GM19239 (cell line): ENCODE results near the gene EPS8.

Experiments used
- DNase-seq: peaks from one replicate; pipeline ENCODE4 v3.0.0; 2011; ENCODE audit warnings: low spot score; ENCODE audit not compliant: insufficient read length
- FAIRE-seq: peaks from 2 replicates; lab custom pipeline; 2011; peaks lifted over from hg19 to GRCh38; lab: Jason Lieb, UNC

EPS8 gene

DNA sequence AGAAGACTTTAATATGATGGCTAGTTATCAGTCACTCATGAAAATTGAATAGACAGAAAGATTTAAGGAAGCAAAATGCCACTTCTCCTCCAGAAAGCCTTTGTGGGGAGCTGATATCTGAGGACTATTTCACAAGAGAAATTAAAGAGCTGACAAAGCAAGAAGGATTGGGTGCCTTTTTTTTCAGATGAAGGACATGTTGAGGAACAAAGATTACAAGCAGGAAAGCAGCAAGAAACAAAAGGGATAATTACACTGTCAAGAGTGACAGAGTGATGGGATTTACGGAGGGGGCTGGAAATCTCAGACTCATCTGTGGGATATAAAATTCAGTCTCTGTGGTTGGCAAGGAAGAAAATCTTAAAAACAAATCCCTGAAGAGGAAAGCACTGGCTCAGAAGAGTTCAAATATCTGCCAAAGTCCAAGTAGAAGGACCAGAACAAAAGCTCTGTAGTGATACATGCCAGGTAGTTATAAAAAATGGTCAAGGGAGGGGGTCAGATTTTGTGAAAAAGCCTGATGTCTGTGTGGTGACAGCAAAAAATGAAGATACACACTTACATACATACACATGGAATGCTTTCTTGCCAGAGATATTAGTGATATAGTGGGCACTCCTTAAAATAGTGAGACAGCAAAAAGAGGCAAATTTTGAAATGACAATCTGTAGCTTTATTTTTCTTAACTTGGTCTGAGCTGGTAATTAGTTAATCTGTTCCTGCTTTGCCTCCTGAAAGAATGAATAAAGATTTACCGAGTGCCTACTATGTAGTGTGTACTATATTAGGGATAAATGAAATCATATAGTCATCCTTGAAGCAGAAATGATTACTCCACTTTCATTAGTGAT is 62.9 kb downstream of the EPS8 start:
- DNase-seq (no peak), FAIRE-seq (no peak)

DNA sequence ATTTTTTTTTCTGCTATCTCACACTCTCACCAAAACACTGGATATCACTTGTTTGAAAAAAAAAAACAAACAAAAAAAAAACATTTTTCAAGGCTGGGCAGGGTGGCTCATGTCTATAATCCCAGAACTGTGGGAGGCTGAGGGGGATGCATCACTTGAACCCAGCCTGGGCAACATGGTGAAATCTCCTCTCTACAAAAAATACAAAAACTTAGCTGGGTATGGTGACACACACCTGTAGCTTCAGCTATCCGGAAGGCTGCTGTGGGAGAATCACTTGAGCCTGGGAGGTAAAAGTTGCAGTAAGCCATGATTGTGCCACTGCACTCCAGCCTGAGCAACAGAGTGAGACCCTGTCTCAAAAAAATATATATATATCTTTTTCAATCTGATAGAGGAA is 66.2 kb downstream of the EPS8 start:
- DNase-seq (no peak), FAIRE-seq (no peak)

DNA sequence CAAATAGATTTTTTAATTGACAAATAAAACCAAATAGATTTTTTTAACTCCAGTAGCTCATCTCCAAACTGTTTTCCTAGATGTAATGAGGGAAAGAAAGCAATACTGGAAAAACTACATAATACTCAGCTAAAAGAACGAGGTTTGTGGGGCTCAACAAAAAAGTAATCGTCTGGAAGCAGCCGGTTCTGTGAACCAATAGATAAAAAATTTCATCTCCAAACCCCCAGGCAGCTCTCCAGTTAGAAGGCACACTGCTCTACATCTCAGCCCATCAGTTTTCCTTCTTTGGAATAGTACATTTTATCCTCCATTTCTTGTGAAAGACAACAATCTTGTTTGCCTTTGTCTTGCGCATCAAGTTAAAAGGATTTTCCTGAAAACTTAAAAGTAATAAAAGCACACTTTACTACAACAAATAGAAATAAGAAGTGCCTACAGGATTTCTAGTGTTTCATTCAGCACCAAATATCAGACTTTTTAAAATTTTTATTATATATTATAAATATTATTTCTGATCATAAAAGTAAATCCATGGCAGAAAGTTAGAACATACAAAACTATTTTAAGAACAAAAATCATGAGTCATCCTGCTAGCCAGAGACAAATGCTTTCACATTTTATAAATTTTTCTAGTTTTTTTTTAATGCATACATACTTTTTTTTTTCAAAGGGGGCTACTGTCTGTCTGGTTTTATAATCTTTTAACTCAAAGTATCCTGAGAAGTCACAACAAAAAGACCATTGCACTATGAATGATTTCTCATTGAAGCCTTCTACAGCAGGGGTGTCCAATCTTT is 67.7 kb downstream of the EPS8 start:
- FAIRE-seq (peak; percentile 68), DNase-seq (no peak)

DNA sequence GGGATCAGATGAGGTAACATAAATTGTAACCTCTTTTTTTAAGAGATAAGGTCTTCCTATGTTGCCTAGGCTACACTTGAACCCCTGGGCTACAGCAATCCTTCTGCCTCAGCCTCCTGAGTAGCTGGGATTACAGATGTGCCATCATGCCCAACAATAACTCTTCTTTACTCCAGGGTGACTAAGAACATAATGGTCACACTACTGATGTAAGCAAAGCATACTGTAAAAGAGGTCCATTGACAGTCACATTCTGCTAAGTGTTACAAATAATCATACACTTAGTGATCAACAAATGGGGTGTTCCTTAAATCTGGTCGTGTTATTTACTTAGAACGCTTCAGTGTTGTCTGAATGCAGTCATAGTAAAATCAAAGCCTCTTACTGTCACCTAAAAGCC is 68.9 kb downstream of the EPS8 start:
- DNase-seq = no peak
- no peak for FAIRE-seq

DNA sequence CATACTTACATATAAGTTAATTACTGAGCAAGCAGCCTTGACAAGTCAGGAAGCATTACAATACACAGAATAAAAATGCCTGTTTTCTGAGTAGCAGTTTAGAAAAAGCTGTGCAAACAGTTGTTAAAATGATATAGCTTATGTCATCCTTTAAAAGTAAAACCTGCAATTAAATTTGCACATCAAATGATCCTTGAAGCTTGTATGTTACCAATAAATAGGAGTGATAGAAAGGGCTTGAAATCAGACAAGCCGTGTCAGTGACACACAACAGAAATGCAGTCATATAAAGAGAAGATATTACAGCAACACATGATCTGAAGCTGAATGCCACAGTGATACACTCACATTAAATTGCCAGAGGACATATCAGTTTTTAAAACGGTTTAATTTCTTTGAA is 70.0 kb downstream of the EPS8 start:
- FAIRE-seq = peak; percentile 73
- no peak for DNase-seq

DNA sequence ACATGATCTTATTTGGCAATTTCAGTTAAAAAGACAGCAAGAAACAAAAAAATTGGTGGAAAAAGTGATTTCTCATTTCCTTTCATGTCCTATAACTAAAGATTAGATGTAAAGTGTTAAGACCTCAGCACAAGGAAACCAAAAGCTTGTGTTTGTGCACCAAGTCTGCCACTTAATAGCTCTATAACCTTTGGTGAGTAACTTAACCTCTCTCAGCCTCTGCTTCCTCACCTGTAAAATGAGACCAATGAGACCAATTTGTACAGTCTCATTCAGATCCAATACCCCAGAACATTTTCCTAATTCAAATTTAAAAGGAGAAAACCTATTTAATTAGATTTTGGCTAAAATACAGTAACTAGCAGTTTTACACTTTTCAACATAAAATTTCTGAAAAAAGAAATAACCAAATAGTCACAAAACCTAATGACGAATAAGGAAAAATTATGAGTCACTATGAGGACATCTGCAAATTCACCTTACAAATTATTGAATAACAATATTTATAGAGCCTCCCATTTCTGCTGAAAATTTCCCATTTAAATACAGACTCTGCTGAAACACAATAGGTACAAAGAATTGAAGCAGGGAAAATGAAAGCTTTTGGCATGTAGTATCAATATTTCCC is 71.1 kb downstream of the EPS8 start:
- DNase-seq (no peak), FAIRE-seq (peak; percentile 59)

DNA sequence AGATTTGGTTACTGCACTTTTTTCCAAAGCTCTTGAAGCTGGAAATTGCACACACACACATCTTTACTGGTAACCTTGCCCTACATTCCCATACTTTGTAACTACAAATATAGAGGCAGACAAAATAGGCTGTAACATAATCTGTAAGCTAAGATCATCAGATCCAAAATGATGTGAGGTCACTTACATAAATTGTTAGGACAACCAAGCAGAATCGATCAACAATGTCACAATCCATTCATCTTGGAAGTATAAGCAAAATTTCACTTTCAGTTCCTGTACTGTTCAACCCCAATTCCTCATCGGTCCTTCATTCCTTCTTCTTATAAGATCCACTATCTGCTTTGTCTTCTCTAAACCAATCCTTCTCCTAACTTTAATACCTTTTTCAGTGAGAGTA is 72.6 kb downstream of the EPS8 start:
- no peak for DNase-seq
- peak; percentile 62 for FAIRE-seq

DNA sequence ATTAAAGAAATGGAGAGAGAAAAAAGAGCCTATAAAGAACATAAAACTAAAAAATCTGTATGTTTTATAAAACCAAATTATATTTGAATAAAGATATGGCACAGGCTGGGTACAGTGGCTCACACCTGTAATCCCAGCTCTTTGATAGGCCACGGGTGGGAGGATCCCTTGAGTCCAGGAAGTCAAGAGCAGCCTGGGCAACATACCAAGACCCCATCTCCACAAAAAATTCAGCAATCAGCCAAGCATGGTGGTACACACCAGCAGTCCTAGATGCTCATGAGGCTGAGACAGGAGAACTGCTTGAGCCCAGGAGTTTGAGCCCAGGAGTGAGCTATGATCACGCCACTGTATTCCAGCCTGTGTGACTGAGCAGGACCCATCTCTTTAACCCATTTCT is 74.9 kb downstream of the EPS8 start:
- DNase-seq (no peak), FAIRE-seq (no peak)

DNA sequence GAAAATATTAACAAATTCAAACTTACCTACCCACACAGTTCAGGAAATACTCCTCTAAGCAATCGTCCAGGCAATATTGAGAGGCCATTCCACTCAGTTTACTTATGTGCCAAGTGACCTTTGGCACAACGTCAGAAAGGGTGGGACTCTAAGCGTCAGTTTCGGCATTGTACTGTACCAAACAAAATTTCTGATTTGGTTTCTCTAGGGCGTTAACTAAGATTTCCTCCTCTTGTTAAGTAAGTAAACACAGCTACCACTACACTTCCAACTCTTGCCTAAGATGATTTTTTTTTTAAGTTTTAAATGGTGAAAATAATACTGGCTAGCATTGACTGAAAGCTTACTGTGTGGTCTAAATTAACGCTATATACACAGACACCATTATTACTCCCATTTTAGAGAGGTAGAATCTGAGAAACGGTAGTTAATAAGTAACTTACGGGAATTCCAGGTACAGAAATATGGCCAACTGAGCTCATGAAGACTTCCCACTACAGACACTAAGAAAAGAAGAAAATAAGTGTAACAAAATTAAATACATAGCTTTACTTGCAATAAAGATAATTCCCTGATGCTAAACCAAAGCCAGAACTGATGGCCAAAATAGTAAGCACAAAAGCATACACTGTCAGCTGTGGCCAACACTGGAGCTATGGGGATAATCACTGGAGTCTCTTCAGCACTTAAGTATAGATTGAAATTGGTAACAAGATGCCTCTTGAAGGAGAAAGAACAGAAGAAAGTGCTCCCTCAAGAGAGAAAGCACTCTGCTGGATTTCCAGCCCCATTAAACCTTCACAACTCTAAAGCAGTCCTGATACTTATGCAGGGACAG is 76.1 kb downstream of the EPS8 start:
- FAIRE-seq (no peak), DNase-seq (no peak)

DNA sequence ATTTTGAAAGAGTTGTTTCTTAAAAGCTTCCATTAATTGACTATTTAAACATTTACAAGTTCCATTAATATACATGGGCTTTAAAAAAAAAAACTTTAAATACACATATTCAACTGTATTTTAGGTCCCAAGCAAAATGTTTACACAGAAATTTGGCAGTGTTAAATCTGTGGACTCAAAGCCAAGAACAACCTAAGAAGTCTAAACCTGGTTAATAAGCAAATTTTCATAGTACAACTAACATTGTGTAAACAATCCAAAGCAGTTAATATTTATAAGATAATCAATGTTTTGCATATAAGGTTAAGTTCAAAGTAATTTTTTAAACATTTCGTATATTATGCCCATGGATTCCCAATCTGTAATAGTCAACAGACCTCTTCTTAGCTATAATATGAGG is 77.0 kb downstream of the EPS8 start:
- FAIRE-seq (no peak), DNase-seq (no peak)

DNA sequence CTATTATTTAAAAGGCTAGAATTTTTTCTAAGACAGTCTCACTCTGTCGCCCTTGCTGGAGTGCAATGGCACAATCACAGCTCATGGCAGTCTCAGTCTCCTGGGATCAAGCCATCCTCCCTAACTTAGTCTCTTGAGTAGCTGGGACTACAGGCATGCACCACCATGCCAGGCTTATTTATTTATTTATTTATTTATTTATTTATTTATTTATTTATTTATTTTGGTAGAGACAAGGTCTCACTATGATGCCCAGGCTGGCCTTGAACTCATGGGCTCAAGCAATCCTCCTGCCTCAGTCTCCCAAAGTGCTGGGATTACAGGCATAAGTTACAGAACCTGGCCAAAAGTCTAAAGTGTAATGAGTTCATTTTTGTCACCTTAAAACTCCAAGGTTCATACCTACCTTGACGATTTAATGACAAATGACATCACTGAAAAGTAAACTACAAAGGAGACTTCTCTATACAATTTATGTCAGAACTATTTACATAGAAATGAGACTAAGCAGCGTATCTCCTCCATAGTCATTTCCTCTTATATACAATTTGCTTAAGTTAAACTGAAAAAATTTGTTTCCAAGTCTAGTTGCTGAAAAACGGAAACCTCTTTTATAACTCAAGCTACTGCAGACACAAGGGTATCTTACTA is 78.2 kb downstream of the EPS8 start:
- FAIRE-seq (peak; percentile 57), DNase-seq (no peak)

DNA sequence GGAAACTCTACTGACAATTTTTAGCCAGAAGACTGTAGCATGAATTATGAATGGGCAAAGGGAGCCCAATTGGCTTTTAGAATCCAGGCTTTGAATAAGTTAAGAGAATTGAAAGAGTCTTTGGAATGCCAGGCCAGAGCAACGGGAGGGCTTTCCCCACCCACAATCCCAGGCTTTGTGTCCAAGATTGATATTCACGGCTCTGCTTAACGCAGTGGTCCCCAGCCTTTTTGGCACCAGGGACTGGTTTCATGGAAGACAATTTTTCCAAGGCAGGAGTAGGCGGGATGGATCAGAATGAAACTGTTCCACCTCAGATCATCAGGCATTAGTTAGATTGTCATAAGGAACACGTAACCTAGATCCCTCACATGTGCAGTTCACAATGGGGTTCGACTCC is 79.6 kb downstream of the EPS8 start:
- no peak for FAIRE-seq
- no peak for DNase-seq

DNA sequence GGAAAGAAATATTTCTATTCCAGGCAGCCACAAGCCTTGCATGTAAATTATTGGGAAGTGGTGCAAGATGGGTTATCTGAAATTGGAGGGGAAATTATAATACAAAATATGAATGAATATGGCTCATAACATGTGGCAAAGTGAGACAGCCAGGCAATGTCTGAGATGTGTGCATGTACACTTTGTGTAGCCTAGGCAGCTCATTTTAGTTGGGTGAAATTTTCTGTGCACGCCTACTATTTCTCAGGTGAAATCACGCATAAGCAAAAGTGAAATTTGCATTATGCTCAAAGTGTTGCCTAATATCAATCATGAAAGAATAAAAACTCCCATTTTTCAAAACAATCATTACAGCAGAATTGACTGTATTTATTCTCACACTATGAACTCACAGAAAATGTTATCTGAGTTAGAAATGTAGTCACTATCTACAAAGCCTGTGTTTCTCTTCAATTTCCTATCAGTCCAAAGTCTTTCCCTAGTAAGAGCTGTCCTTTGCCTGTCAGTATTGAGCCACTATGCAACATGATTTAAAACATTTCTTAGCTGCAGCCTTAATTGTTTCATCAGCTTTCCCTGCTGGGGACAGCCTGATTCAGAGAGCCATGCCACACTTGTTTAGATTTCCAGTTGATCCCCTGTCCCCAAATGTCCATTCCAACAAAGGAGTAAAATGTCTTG is 80.7 kb downstream of the EPS8 start:
- no peak for FAIRE-seq
- DNase-seq = no peak

DNA sequence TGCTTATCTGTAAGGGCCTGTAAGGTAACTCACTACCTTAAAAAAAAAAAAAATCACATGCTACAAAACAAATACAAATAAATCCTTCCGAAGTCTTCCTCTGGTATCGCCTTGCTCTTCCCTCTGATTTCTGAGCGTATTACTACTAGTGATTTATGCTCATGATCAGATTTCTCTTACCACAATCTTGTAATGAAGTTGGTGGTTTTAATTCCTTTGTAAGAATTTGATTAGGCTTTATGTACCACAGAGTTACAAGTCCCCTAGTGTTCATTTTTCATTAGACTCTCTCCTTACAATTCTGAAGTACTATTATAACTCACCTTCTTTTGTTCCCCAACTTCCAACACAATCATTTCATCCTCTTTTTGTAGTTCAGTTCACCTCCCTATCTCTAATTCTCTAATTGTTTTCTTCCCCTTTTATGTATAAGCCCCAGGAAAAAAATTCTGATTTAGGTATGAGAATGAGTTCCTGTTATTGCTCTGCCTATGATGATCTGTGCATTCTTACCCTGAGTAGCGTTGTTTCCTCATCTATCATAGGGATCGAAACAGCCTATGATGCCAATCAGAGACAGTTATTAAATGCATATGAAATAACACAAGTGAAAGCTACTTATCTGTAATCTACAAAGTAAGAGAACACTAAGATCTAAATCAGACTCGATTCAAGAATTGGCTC is 81.5 kb downstream of the EPS8 start:
- FAIRE-seq (no peak), DNase-seq (no peak)

DNA sequence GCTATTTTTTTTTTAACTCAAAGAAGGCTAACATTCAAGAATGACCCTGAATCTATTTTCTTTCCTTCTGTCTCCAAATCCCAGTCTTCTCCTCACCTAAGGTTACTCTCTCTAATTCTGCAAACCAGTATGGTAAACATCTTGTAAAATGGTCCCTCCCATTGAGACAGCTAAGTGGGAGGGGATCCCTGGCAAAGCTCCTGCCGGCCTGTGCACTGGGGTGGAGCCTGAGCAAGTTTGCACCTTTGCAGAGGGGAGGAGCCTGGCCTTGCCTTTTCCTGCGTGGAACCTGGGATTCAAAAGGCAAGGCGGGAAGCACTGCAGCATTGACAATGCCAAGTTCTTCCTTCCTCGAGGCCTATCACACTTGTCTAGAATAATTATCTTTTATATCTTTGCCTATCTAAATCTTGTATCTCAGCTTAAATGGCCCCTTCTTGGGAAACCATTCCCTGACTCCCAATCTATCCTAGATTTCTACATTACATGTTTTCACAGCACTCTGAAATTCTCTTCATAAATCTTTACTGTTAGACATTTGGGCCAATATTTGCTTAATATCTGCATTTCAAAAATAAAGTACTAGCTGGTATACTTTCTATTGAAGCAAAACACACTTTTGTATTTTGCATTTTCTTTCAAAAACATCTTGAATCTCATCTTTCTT is 83.0 kb downstream of the EPS8 start:
- FAIRE-seq (no peak), DNase-seq (no peak)

DNA sequence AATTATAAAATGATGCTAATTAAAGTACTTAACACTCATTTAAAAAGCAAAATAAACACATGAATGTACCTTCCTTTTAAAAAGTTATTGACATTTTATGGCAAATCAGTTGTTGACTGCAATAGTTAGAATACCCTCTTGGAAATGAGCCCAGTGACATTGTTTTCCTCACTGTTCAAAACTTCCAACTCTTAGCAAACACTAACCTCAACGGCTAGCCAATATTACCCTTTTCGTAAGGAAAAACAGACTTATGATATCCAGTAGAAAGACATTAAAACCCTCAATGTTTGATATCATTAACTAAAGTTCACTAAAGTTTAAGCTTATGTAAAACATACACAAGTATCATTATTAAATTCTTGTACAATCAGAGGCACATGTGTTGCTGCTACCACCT is 83.6 kb downstream of the EPS8 start:
- FAIRE-seq (no peak), DNase-seq (no peak)

DNA sequence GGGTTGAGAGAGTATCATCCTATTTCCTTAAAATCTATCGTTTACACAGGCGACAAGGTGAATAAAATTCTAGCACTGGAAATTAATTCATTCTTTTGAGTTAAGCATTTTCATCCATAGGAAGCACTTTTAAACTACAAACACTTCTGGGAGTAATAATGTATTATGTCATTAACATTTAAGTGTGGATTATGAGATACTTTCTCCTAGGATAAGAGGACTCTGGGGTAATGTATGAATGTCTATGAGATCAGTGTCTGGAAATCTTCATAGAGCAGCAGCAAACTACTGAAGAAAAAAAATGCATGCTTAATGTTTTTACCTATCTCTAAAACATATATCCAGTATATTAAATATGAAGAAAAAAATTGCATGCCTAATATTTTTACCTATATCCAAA is 86.9 kb downstream of the EPS8 start:
- FAIRE-seq = no peak
- DNase-seq = no peak

DNA sequence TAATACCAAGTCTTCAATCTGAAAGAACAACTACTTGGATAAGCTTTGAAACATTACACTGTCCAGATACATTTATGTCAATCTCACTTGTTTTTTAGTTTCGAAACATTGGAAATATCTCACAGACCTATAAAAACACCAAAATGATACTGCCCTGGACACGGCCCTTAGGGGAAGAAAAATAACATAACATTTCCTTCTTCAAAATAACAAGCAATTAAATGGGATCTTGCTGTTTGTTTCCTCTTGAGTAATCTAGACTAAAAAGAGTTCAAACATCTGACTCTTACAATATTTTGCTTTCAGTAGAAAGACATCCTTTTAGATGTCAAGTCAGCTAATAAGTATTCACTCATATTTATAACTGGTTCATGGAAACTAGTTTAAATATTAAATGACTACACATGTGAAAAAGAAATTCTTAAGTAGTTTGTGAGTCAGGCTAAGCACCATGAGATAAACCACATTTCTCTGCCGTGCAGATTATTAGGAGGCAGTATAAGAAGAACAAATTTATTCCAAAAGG is 87.5 kb downstream of the EPS8 start:
- FAIRE-seq = peak; percentile 73
- DNase-seq = no peak
